Neuronal stem cell (in vitro differentiated cells): ENCODE data around the gene SESN3.

Source experiments
- DNase-seq: peaks from one replicate; pipeline ENCODE4 v3.0.0-alpha.2; 2013; ENCODE audit warnings: low spot score
- H2AFZ ChIP-seq: one replicate; pipeline ENCODE4 v1.6.1; 2013; ENCODE audit warnings: mild to moderate bottlenecking, low read length, inconsistent platforms
- H2AK5ac ChIP-seq: 2 replicates; pipeline ENCODE4 v1.6.1; 2013; ENCODE audit warnings: low read depth, mild to moderate bottlenecking, inconsistent platforms, low read length, moderate library complexity, mixed read lengths
- H2BK120ac ChIP-seq: 2 replicates; pipeline ENCODE4 v1.6.1; 2013; ENCODE audit warnings: low read depth, mild to moderate bottlenecking, inconsistent platforms, low read length, moderate library complexity, mixed read lengths
- H2BK12ac ChIP-seq: one replicate; pipeline ENCODE4 v1.6.1; 2013; ENCODE audit warnings: low read length, inconsistent platforms
- H2BK15ac ChIP-seq: 2 replicates; pipeline ENCODE4 v1.6.1; 2013; ENCODE audit warnings: mild to moderate bottlenecking, low read length, inconsistent platforms, mixed read lengths
- H2BK5ac ChIP-seq: one replicate; pipeline ENCODE4 v1.6.1; 2013; ENCODE audit warnings: inconsistent platforms, mild to moderate bottlenecking, low read length, moderate library complexity
- H3K14ac ChIP-seq: one replicate; pipeline ENCODE4 v1.6.1; 2013; ENCODE audit warnings: low read length, inconsistent platforms
- H3K18ac ChIP-seq: 2 replicates; pipeline ENCODE4 v1.6.1; 2013; ENCODE audit warnings: low read length, inconsistent platforms
- H3K23ac ChIP-seq: 2 replicates; pipeline ENCODE4 v1.6.1; 2013; ENCODE audit warnings: low read depth, mild to moderate bottlenecking, mixed read lengths, low read length, inconsistent platforms; ENCODE audit not compliant: poor library complexity
- H3K27ac ChIP-seq: replicated peaks from 3 replicates; pipeline ENCODE4 v1.5.1; 2013; ENCODE audit warnings: low read length, inconsistent platforms
- H3K27me3 ChIP-seq, 3 experiments: 2 replicates each; pipeline ENCODE4 v1.6.1; 2013; ENCODE audit warnings: low read length in 3 of 3, mild to moderate bottlenecking in 2 of 3, inconsistent platforms in 1 of 3, low read depth in 1 of 3, mixed read lengths in 1 of 3, moderate library complexity in 1 of 3; ENCODE audit not compliant: control insufficient read depth in 3 of 3, insufficient read depth in 3 of 3
- H3K36me3 ChIP-seq, 2 donors: replicated peaks in 1 of 2; 2 replicates each; pipeline ENCODE4 v1.6.1; 2013; ENCODE audit warnings: low read length in 2 of 2; ENCODE audit not compliant: control insufficient read depth in 2 of 2, insufficient read depth in 2 of 2
- H3K4ac ChIP-seq: 2 replicates; pipeline ENCODE4 v1.6.1; 2013; ENCODE audit warnings: inconsistent platforms, mild to moderate bottlenecking, low read length, moderate library complexity
- H3K4me1 ChIP-seq, 2 donors: 1 replicate in 1 of 2; 2 replicates in 1 of 2; pipeline ENCODE4 v1.6.1; 2013; ENCODE audit warnings: low read length in 2 of 2, low read depth in 1 of 2; ENCODE audit not compliant: control insufficient read depth in 2 of 2, insufficient read depth in 1 of 2
- H3K4me2 ChIP-seq: one replicate; pipeline ENCODE4 v1.6.1; 2013; ENCODE audit warnings: mild to moderate bottlenecking, low read length, inconsistent platforms; ENCODE audit not compliant: insufficient read depth, poor library complexity, severe bottlenecking
- H3K4me3 ChIP-seq, 2 donors: 2 replicates each; pipeline ENCODE4 v1.5.1; 2013; ENCODE audit warnings: low read length in 2 of 2, mild to moderate bottlenecking in 2 of 2, inconsistent platforms in 1 of 2, moderate library complexity in 1 of 2
- H3K79me1 ChIP-seq: one replicate; pipeline ENCODE4 v1.6.1; 2013; ENCODE audit warnings: low read depth, mild to moderate bottlenecking, inconsistent platforms, low read length, moderate library complexity
- H3K9ac ChIP-seq: one replicate; pipeline ENCODE4 v1.6.1; 2013; ENCODE audit warnings: mild to moderate bottlenecking, low read depth, low read length, inconsistent platforms; ENCODE audit not compliant: poor library complexity
- H3K9me3 ChIP-seq, 2 donors: replicated peaks in 1 of 2; 2 replicates each; pipeline versions ENCODE3 to v1.6.1; 2013; ENCODE audit warnings: low read length in 2 of 2, mild to moderate bottlenecking in 2 of 2, inconsistent platforms in 1 of 2, low read depth in 1 of 2, mixed read lengths in 1 of 2, moderate library complexity in 1 of 2; ENCODE audit not compliant: control insufficient read depth in 2 of 2, insufficient read depth in 1 of 2
- H4K8ac ChIP-seq: one replicate; pipeline ENCODE4 v1.6.1; 2013; ENCODE audit warnings: low read depth, mild to moderate bottlenecking, inconsistent platforms, low read length, moderate library complexity
- H4K91ac ChIP-seq: one replicate; pipeline ENCODE4 v1.6.1; 2013; ENCODE audit warnings: low read length, low read depth, mild to moderate bottlenecking, inconsistent platforms; ENCODE audit not compliant: poor library complexity
- WGBS, 2 donors: extraction: QIAGEN DNeasy Blood & Tissue Kit; methylation state at CpG; one replicate each; pipeline ENCODE4 v1.1.7; 2013; ENCODE audit warnings: missing lambda C conversion rate in 2 of 2, mixed read lengths in 1 of 2; ENCODE audit not compliant: insufficient read length in 2 of 2, insufficient replicate concordance in 1 of 2; ENCODE audit errors: extremely low coverage in 2 of 2; 5-methylcytosine and 5-hydroxymethylcytosine counted together

The SESN3 gene

GRCh38 chr11:95257456-95257971 lies 26.5 kb upstream of the SESN3 start:
- Histone ChIP-seq H3K27me3 (no peaks in the 10 kb centered on the region), H4K91ac (no peak overlapping the region), H2BK120ac (no peak overlapping the region), H3K18ac (no peak overlapping the region), H3K4me3 (no peak overlapping the region), H3K4me1 (peaks cover 12 to 35% of the 10 kb centered on the region in 2 donors), H3K27ac (no peak overlapping the region), H2AFZ (no peak overlapping the region), H2BK5ac (no peak overlapping the region), H3K9ac (no peak overlapping the region), H2AK5ac (no peak overlapping the region), H2BK15ac (no peak overlapping the region), H4K8ac (no peak overlapping the region), H3K36me3 (no peaks in the 10 kb centered on the region), H2BK12ac (no peak overlapping the region), H3K79me1 (no peaks in the 10 kb centered on the region), H3K23ac (no peak overlapping the region), H3K4ac (no peak overlapping the region), H3K4me2 (no peak overlapping the region), H3K9me3 (no peaks in the 10 kb centered on the region), H3K14ac (no peak overlapping the region)
- no peak for DNase-seq
- no CpG with 5 or more reads among the region's 4 CpGs for WGBS, 2 donors

- H2AK5ac ChIP-seq: no peak overlapping the region
Observed at GRCh38 chr11:95256321-95256779, 25.3 kb upstream of the SESN3 start.

GRCh38 chr11:95255251-95256145 lies 24.5 kb upstream of the SESN3 start:
- WGBS, 2 donors: no CpG with 5 or more reads among the region's 4 CpGs
- Histone ChIP-seq H2BK12ac (no peak overlapping the region), H3K18ac (no peak overlapping the region), H3K9me3 (no peaks in the 10 kb centered on the region), H3K36me3 (no peaks in the 10 kb centered on the region), H4K91ac (no peak overlapping the region), H3K4me2 (no peak overlapping the region), H3K4me3 (no peak overlapping the region), H3K9ac (no peak overlapping the region), H3K14ac (no peak overlapping the region), H2BK5ac (no peak overlapping the region), H2AK5ac (no peak overlapping the region), H3K27me3 (no peaks in the 10 kb centered on the region), H3K79me1 (no peaks in the 10 kb centered on the region), H3K27ac (no peak overlapping the region), H3K23ac (no peak overlapping the region), H2BK15ac (no peak overlapping the region), H3K4ac (no peak overlapping the region), H2AFZ (peak overlapping the region; percentile 31), H3K4me1 (peaks cover 17 to 40% of the 10 kb centered on the region in 2 donors), H4K8ac (no peak overlapping the region), H2BK120ac (no peak overlapping the region)
- no peak for DNase-seq

More at GRCh38 chr11:95256321-95256779, 25.3 kb upstream of the SESN3 start:
- Histone ChIP-seq H3K27ac (no peak overlapping the region), H3K27me3 (no peaks in the 10 kb centered on the region), H3K4me1 (peaks cover 17 to 40% of the 10 kb centered on the region in 2 donors), H3K4ac (no peak overlapping the region), H3K18ac (no peak overlapping the region), H2BK15ac (no peak overlapping the region), H3K23ac (no peak overlapping the region), H4K91ac (no peak overlapping the region), H3K4me3 (no peak overlapping the region), H3K36me3 (no peaks in the 10 kb centered on the region), H4K8ac (no peak overlapping the region), H2BK5ac (no peak overlapping the region), H3K9me3 (no peaks in the 10 kb centered on the region), H3K4me2 (no peak overlapping the region), H3K9ac (no peak overlapping the region), H2BK120ac (no peak overlapping the region), H3K79me1 (no peaks in the 10 kb centered on the region), H2AFZ (peak overlapping the region; percentile 31), H2BK12ac (no peak overlapping the region), H3K14ac (no peak overlapping the region)
- no peak for DNase-seq
- WGBS, 2 donors: no CpG with 5 or more reads among the region's 9 CpGs

- Histone ChIP-seq H2AK5ac (no peak overlapping the region), H3K27me3 (no peaks in the 10 kb centered on the region), H3K9me3 (no peaks in the 10 kb centered on the region), H4K91ac (no peak overlapping the region), H4K8ac (no peak overlapping the region), H3K4ac (no peak overlapping the region), H3K4me2 (no peak overlapping the region), H2BK5ac (no peak overlapping the region), H3K36me3 (no peaks in the 10 kb centered on the region), H3K9ac (no peak overlapping the region), H3K14ac (no peak overlapping the region), H2BK120ac (no peak overlapping the region), H3K4me1 (peaks cover 17 to 40% of the 10 kb centered on the region in 2 donors), H2BK12ac (no peak overlapping the region), H3K4me3 (no peak overlapping the region), H2BK15ac (no peak overlapping the region), H3K23ac (no peak overlapping the region), H3K79me1 (no peaks in the 10 kb centered on the region), H3K27ac (no peak overlapping the region), H2AFZ (peak overlapping the region; percentile 88), H3K18ac (no peak overlapping the region)
- no peak for DNase-seq
Observed at GRCh38 chr11:95254716-95255115, 23.7 kb upstream of the SESN3 start.
